Measurements from ENCODE around the gene SPTB.

The SPTB gene

GRCh38 chr14:64711039-64711438, 168.7 kb downstream of the SPTB start:
- Histone ChIP-seq H3K9ac (ENCODE audit: low read depth in 1 of 2, low read length in 2 of 2) (no peak overlapping the region), H3K27ac (ENCODE audit: low read depth in 2 of 2, low read length in 2 of 2) (no peak overlapping the region), H3K4me1 (ENCODE audit: control insufficient read depth in 2 of 2, insufficient read depth in 2 of 2, low read length in 2 of 2) (peaks cover 39 to 47% of the 10 kb centered on the region in 2 donors), H3K9me3 (ENCODE audit: control insufficient read depth in 2 of 2, low read length in 2 of 2) (no peaks in the 10 kb centered on the region), H3K27me3 (ENCODE audit: control insufficient read depth in 2 of 2, insufficient read depth in 2 of 2, low read length in 2 of 2) (no peaks in the 10 kb centered on the region), H3K4me3 (ENCODE audit: low read length in 2 of 2) (no peak overlapping the region), H3K36me3 (ENCODE audit: control insufficient read depth in 2 of 2, insufficient read depth in 2 of 2, low read length in 2 of 2) (peaks cover 0 to 3% of the 10 kb centered on the region in 2 donors)

GRCh38 chr14:64709126-64709525, 170.6 kb downstream of the SPTB start:
- peak overlapping the region; percentile 52 to 93 for H3K27ac ChIP-seq (ENCODE audit: low read depth in 2 of 2, low read length in 2 of 2)
- no peaks in the 10 kb centered on the region for H3K27me3 ChIP-seq (ENCODE audit: control insufficient read depth in 2 of 2, insufficient read depth in 2 of 2, low read length in 2 of 2)
- peak overlapping the region in 1 of 2 donors; percentile 57 for H3K9ac ChIP-seq (ENCODE audit: low read depth in 1 of 2, low read length in 2 of 2)
- H3K36me3 ChIP-seq (ENCODE audit: control insufficient read depth in 2 of 2, insufficient read depth in 2 of 2, low read length in 2 of 2) = peaks cover 0 to 3% of the 10 kb centered on the region in 2 donors
- H3K9me3 ChIP-seq (ENCODE audit: control insufficient read depth in 2 of 2, low read length in 2 of 2) = no peaks in the 10 kb centered on the region
- peaks cover 40 to 48% of the 10 kb centered on the region in 2 donors for H3K4me1 ChIP-seq (ENCODE audit: control insufficient read depth in 2 of 2, insufficient read depth in 2 of 2, low read length in 2 of 2)
- H3K4me3 ChIP-seq (ENCODE audit: low read length in 2 of 2) = peak overlapping the region; percentile 29 to 49

GRCh38 chr14:64708148-64709004, 171.3 kb downstream of the SPTB start:
- Histone ChIP-seq H3K36me3 (ENCODE audit: control insufficient read depth in 2 of 2, insufficient read depth in 2 of 2, low read length in 2 of 2) (peaks cover 0 to 3% of the 10 kb centered on the region in 2 donors), H3K4me1 (ENCODE audit: control insufficient read depth in 2 of 2, insufficient read depth in 2 of 2, low read length in 2 of 2) (peaks cover 46 to 54% of the 10 kb centered on the region in 2 donors), H3K27ac (ENCODE audit: low read depth in 2 of 2, low read length in 2 of 2) (peak overlapping the region; percentile 60 to 93), H3K4me3 (ENCODE audit: low read length in 2 of 2) (peak overlapping the region; percentile 29 to 49), H3K9me3 (ENCODE audit: control insufficient read depth in 2 of 2, low read length in 2 of 2) (no peaks in the 10 kb centered on the region), H3K27me3 (ENCODE audit: control insufficient read depth in 2 of 2, insufficient read depth in 2 of 2, low read length in 2 of 2) (no peaks in the 10 kb centered on the region), H3K9ac (ENCODE audit: low read depth in 1 of 2, low read length in 2 of 2) (peak overlapping the region in 1 of 2 donors; percentile 57)

- Histone ChIP-seq H3K4me1 (ENCODE audit: control insufficient read depth in 2 of 2, insufficient read depth in 2 of 2, low read length in 2 of 2) (peaks cover 52 to 61% of the 10 kb centered on the region in 2 donors), H3K27ac (ENCODE audit: low read depth in 2 of 2, low read length in 2 of 2) (peak overlapping the region; percentile 60 to 93), H3K9me3 (ENCODE audit: control insufficient read depth in 2 of 2, low read length in 2 of 2) (no peaks in the 10 kb centered on the region), H3K4me3 (ENCODE audit: low read length in 2 of 2) (no peak overlapping the region), H3K9ac (ENCODE audit: low read depth in 1 of 2, low read length in 2 of 2) (peak overlapping the region in 1 of 2 donors; percentile 6), H3K36me3 (ENCODE audit: control insufficient read depth in 2 of 2, insufficient read depth in 2 of 2, low read length in 2 of 2) (peaks cover 0 to 3% of the 10 kb centered on the region in 2 donors), H3K27me3 (ENCODE audit: control insufficient read depth in 2 of 2, insufficient read depth in 2 of 2, low read length in 2 of 2) (no peaks in the 10 kb centered on the region)
Observed at GRCh38 chr14:64707661-64708060, 172.0 kb downstream of the SPTB start.

GRCh38 chr14:64706593-64707193, 173.0 kb downstream of the SPTB start:
- Histone ChIP-seq H3K27ac (ENCODE audit: low read depth in 2 of 2, low read length in 2 of 2) (peak overlapping the region; percentile 93 to 94), H3K9ac (ENCODE audit: low read depth in 1 of 2, low read length in 2 of 2) (peak overlapping the region in 1 of 2 donors; percentile 99), H3K36me3 (ENCODE audit: control insufficient read depth in 2 of 2, insufficient read depth in 2 of 2, low read length in 2 of 2) (peaks cover 0 to 3% of the 10 kb centered on the region in 2 donors), H3K9me3 (ENCODE audit: control insufficient read depth in 2 of 2, low read length in 2 of 2) (no peaks in the 10 kb centered on the region), H3K27me3 (ENCODE audit: control insufficient read depth in 2 of 2, insufficient read depth in 2 of 2, low read length in 2 of 2) (peaks cover 0 to 2% of the 10 kb centered on the region in 2 donors), H3K4me3 (ENCODE audit: low read length in 2 of 2) (peak overlapping the region; percentile 87 to 92), H3K4me1 (ENCODE audit: control insufficient read depth in 2 of 2, insufficient read depth in 2 of 2, low read length in 2 of 2) (peaks cover 55 to 64% of the 10 kb centered on the region in 2 donors)

- Histone ChIP-seq H3K27me3 (ENCODE audit: control insufficient read depth in 2 of 2, insufficient read depth in 2 of 2, low read length in 2 of 2) (peaks cover 0 to 2% of the 10 kb centered on the region in 2 donors), H3K9ac (ENCODE audit: low read depth in 1 of 2, low read length in 2 of 2) (peak overlapping the region; percentile 86 to 99), H3K9me3 (ENCODE audit: control insufficient read depth in 2 of 2, low read length in 2 of 2) (no peaks in the 10 kb centered on the region), H3K27ac (ENCODE audit: low read depth in 2 of 2, low read length in 2 of 2) (peak overlapping the region; percentile 93 to 94), H3K4me3 (ENCODE audit: low read length in 2 of 2) (peak overlapping the region; percentile 87 to 92), H3K4me1 (ENCODE audit: control insufficient read depth in 2 of 2, insufficient read depth in 2 of 2, low read length in 2 of 2) (peaks cover 55 to 64% of the 10 kb centered on the region in 2 donors), H3K36me3 (ENCODE audit: control insufficient read depth in 2 of 2, insufficient read depth in 2 of 2, low read length in 2 of 2) (peaks cover 0 to 3% of the 10 kb centered on the region in 2 donors)
Observed at GRCh38 chr14:64706119-64706592, 173.6 kb downstream of the SPTB start.

GRCh38 chr14:64705381-64706118, 174.2 kb downstream of the SPTB start:
- H3K27ac ChIP-seq (ENCODE audit: low read depth in 2 of 2, low read length in 2 of 2) = peak overlapping the region; percentile 93 to 94
- peak overlapping the region; percentile 87 to 92 for H3K4me3 ChIP-seq (ENCODE audit: low read length in 2 of 2)
- H3K4me1 ChIP-seq (ENCODE audit: control insufficient read depth in 2 of 2, insufficient read depth in 2 of 2, low read length in 2 of 2) = peaks cover 53 to 64% of the 10 kb centered on the region in 2 donors
- H3K27me3 ChIP-seq (ENCODE audit: control insufficient read depth in 2 of 2, insufficient read depth in 2 of 2, low read length in 2 of 2) = peaks cover 0 to 2% of the 10 kb centered on the region in 2 donors
- peaks cover 0 to 3% of the 10 kb centered on the region in 2 donors for H3K36me3 ChIP-seq (ENCODE audit: control insufficient read depth in 2 of 2, insufficient read depth in 2 of 2, low read length in 2 of 2)
- peak overlapping the region; percentile 86 to 99 for H3K9ac ChIP-seq (ENCODE audit: low read depth in 1 of 2, low read length in 2 of 2)
- no peaks in the 10 kb centered on the region for H3K9me3 ChIP-seq (ENCODE audit: control insufficient read depth in 2 of 2, low read length in 2 of 2)

GRCh38 chr14:64704743-64705380, 174.8 kb downstream of the SPTB start:
- Histone ChIP-seq H3K9me3 (ENCODE audit: control insufficient read depth in 2 of 2, low read length in 2 of 2) (no peaks in the 10 kb centered on the region), H3K27ac (ENCODE audit: low read depth in 2 of 2, low read length in 2 of 2) (peak overlapping the region; percentile 93 to 94), H3K4me1 (ENCODE audit: control insufficient read depth in 2 of 2, insufficient read depth in 2 of 2, low read length in 2 of 2) (peaks cover 53 to 61% of the 10 kb centered on the region in 2 donors)

GRCh38 chr14:64704143-64704742, 175.5 kb downstream of the SPTB start, which contains the start of gene PLEKHG3:
Gene PLEKHG3 (plus strand): TSS chr14:64704424. CDS start chr14:64727632, 23,208 bp downstream.
- no peaks in the 10 kb centered on the region for H3K36me3 ChIP-seq (ENCODE audit: control insufficient read depth in 2 of 2, insufficient read depth in 2 of 2, low read length in 2 of 2)
- H3K4me3 ChIP-seq (ENCODE audit: low read length in 2 of 2) = peak within 1 kb of the TSS; percentile 87 to 92
- no peaks in the 10 kb centered on the region for H3K9me3 ChIP-seq (ENCODE audit: control insufficient read depth in 2 of 2, low read length in 2 of 2)
- peak within 1 kb of the TSS; percentile 93 to 94 for H3K27ac ChIP-seq (ENCODE audit: low read depth in 2 of 2, low read length in 2 of 2)
- H3K4me1 ChIP-seq (ENCODE audit: control insufficient read depth in 2 of 2, insufficient read depth in 2 of 2, low read length in 2 of 2) = peaks cover 52 to 62% of the 10 kb centered on the region in 2 donors
- peak within 1 kb of the TSS; percentile 86 to 99 for H3K9ac ChIP-seq (ENCODE audit: low read depth in 1 of 2, low read length in 2 of 2)
- peaks cover 0 to 2% of the 10 kb centered on the region in 2 donors for H3K27me3 ChIP-seq (ENCODE audit: control insufficient read depth in 2 of 2, insufficient read depth in 2 of 2, low read length in 2 of 2)

More at GRCh38 chr14:64704743-64705380, 174.8 kb downstream of the SPTB start:
- Histone ChIP-seq H3K36me3 (ENCODE audit: control insufficient read depth in 2 of 2, insufficient read depth in 2 of 2, low read length in 2 of 2) (peaks cover 0 to under 1% of the 10 kb centered on the region in 2 donors), H3K27me3 (ENCODE audit: control insufficient read depth in 2 of 2, insufficient read depth in 2 of 2, low read length in 2 of 2) (peaks cover 0 to 2% of the 10 kb centered on the region in 2 donors), H3K9ac (ENCODE audit: low read depth in 1 of 2, low read length in 2 of 2) (peak overlapping the region; percentile 86 to 99), H3K4me3 (ENCODE audit: low read length in 2 of 2) (peak overlapping the region; percentile 87 to 92)
